ENCODE results near the gene TTC22.

GRCh38 chr1:54763816-54764132 lies 37.3 kb downstream of the TTC22 start:
- TF ChIP-seq CTCF (conservative IDR thresholded peaks at IDR 0.05 in 1 of 2, IDR thresholded peaks at IDR 0.05 in 1 of 2; ENCODE audit: extremely low read depth in 1 of 2, insufficient read depth in 1 of 2, low read depth in 1 of 2, low read length in 2 of 2) (no peak), EZH2 (IDR thresholded peaks at IDR 0.05; ENCODE audit: borderline replicate concordance, low read length) (no peak)

All from mammary epithelial cell (primary cell).